Ovary (tissue), 9 donors: Measurements from ENCODE around the gene DIAPH3. TPM values are rescaled to one million over a fixed set of nuclear protein-coding genes. Genes with fewer than 3 reads are reported as not detected.

Experiments used
- DNase-seq, 5 donors: peaks; one replicate each; pipeline ENCODE4 v3.0.0-alpha.2; 2019 to 2020
- H3K27ac ChIP-seq, 2 donors: fragments of 200-600 bp; one replicate each; pipeline versions ENCODE4 v1.5.1 to v1.8.0; 2019 to 2022
- H3K27me3 ChIP-seq: fragments of 200-600 bp; one replicate; pipeline ENCODE4 v1.8.0; 2022
- H3K36me3 ChIP-seq: fragments of 200-600 bp; sonication (generic); one replicate; pipeline ENCODE4 v1.5.1; 2019
- H3K4me1 ChIP-seq: one replicate; pipeline ENCODE4 v1.8.1; 2013; ENCODE audit warnings: mild to moderate bottlenecking, moderate library complexity; ENCODE audit not compliant: insufficient read depth
- H3K4me3 ChIP-seq: fragments of 200-600 bp; sonication (generic); one replicate; pipeline ENCODE4 v1.5.1; 2017
- H3K9me3 ChIP-seq, 2 donors: fragments of 200-600 bp in 1 of 2; sonication (generic) in 1 of 2; one replicate each; pipeline versions ENCODE4 v1.5.1 to v1.8.1; 2013 to 2019; ENCODE audit warnings: mild to moderate bottlenecking in 1 of 2, moderate library complexity in 1 of 2
- CTCF ChIP-seq, 3 donors: fragments of 450-650 bp in 2 of 3; fragments of 200-600 bp in 1 of 3; IDR thresholded peaks; one replicate each; pipeline versions ENCODE4 v1.5.1 to v1.8.0; 2016 to 2022; ENCODE audit warnings: antibody characterized with exemption in 3 of 3, mild to moderate bottlenecking in 1 of 3
- EP300 ChIP-seq: sonication (generic); formaldehyde crosslinking; IDR thresholded peaks from one replicate; pipeline ENCODE4 v1.6.1; 2017; ENCODE audit warnings: antibody characterized with exemption
- POLR2A ChIP-seq: fragments of 450-650 bp; IDR thresholded peaks from one replicate; pipeline ENCODE4 v1.6.1; 2017; ENCODE audit warnings: antibody characterized with exemption, mild to moderate bottlenecking, moderate library complexity
- WGBS, 3 donors: extraction: QIAGEN DNeasy Blood & Tissue Kit in 1 of 3; methylation state at CpG; one replicate each; pipeline versions ENCODE4 v1.1.5 to v1.1.7; 2013 to 2017; 5-methylcytosine and 5-hydroxymethylcytosine counted together
- intact Hi-C, 4 donors: fragments of 100-400 bp; cut with DNase I; formaldehyde crosslinking; loops; one replicate each; pipeline versions ENCODE4 v1.11.0 to v1.15.1; 2022 to 2023
- polyA plus RNA-seq, 2 donors: library from polyadenylated mRNA; stranded (reverse); fragments of 200-250 nt in 1 of 2; fragments of 350-450 nt in 1 of 2; fragmentation: Illumina TruSeq in 1 of 2; extraction: RNeasy Lipid Tissue Mini Kit (QIAGEN cat#74804) in 1 of 2; gene quantifications; one replicate each; pipeline ENCODE4 v1.2.3, GENCODE V29; 2013 to 2014
- total RNA-seq, 7 donors: library from RNA; depleted of rRNA in 2 of 7; stranded (reverse); fragments of >200 nt in 2 of 7; fragmentation: NEBNext Ultra II Directional in 3 of 7; extraction: Animal tissue kit (Norgen Biotek cat#: 25700) in 3 of 7; gene quantifications; one replicate each; pipeline versions ENCODE4 v1.1.0 to v1.2.4, GENCODE V29; 2016 to 2023
- donor health status: DM: no; HTN: no; CAD: no; lungs with moderate emphysema.
- donor health status: DM: no; HTN: no; CAD: no.
- donor health status: Bipolar disorder and iron deficiency.
- donor health status: DM: yes; HTN: yes; CAD: no.
- donor health status: DM: no; HTN: no; CAD: no.
- donor health status: DM: yes; HTN: yes; CAD: no.

The DIAPH3 gene
- total and polyA plus RNA-seq, 9 donors, result 0.13 to 2.6 (median 0.40) TPM; not detected in 1

DNA sequence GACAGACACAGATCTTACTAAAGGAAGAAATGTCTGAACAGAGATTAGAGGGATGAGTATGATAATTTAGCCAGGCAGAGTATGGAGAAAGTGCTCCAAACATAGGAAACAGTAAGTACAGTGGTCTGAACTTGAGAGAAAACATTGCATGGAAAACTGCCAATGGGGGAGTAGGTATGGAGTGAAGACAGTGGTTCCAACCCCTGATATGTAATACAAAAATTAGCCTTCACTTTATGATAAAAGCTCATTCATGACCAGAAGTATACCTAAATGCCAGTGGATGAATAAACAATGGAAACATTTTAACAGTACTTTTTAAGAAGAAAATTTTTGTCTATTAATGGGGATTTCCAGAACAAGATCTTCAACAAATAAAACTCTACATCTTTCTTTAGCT lies 334.0 kb downstream of the DIAPH3 start:
- H3K27ac ChIP-seq, result no peak overlapping the region
- no peak for DNase-seq

GRCh38 chr13:59823486-59823885 lies 340.2 kb downstream of the DIAPH3 start:
- intact Hi-C loops, result no loop called here
- no peak overlapping the region for H3K27ac ChIP-seq
- H3K4me3 ChIP-seq, result no peak overlapping the region
- no peaks in the 10 kb centered on the region for H3K36me3 ChIP-seq
- DNase-seq, result no peak
- TF ChIP-seq CTCF (IDR thresholded peaks at IDR 0.05), result no peak
- no peak for TF ChIP-seq POLR2A
- no peak for TF ChIP-seq EP300
- 53 to 65% (median 63%) methylated on average over 1 of the region's 1 CpG for WGBS, 3 donors
- no peaks in the 10 kb centered on the region for H3K4me1 ChIP-seq
- no peaks in the 10 kb centered on the region for H3K9me3 ChIP-seq
- no peaks in the 10 kb centered on the region for H3K27me3 ChIP-seq

More for the DNA sequence above, 334.0 kb downstream of the DIAPH3 start:
- Histone ChIP-seq H3K9me3 (no peaks in the 10 kb centered on the region), H3K4me1 (no peaks in the 10 kb centered on the region), H3K36me3 (no peaks in the 10 kb centered on the region), H3K27me3 (no peaks in the 10 kb centered on the region), H3K4me3 (no peak overlapping the region)
- TF ChIP-seq EP300 (no peak), CTCF (IDR thresholded peaks at IDR 0.05) (no peak), POLR2A (no peak)
- intact Hi-C loops, result no loop called here

DNA sequence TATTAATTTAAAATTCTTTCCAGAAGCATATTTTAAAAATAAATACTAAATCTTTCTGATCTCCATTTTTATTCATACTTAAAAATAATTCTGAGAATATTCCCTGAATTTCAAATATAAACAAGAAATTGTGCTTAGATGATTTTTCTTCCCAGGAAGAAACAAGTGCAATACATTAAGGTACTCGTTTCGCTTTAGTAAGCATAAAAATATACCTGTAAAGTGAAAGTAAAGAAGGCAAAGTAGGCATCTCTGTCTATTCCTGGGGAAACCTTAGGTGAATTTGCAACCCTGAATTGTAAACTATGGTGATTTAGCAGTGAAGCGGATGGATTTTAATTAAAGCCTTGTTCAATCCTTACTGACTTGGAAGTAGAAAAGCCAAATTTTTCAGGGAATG lies 354.2 kb downstream of the DIAPH3 start:
- Histone ChIP-seq H3K27me3 (no peaks in the 10 kb centered on the region), H3K27ac (no peak overlapping the region), H3K4me1 (no peaks in the 10 kb centered on the region), H3K36me3 (no peaks in the 10 kb centered on the region), H3K9me3 (no peaks in the 10 kb centered on the region), H3K4me3 (no peak overlapping the region)
- intact Hi-C loops, result no loop called here
- whole genome bisulfite sequencing, 3 donors, result 92 to 97% (median 93%) methylated on average over 3 of the region's 3 CpGs
- TF ChIP-seq POLR2A, result no peak
- TF ChIP-seq CTCF (IDR thresholded peaks at IDR 0.05), result no peak
- no peak for TF ChIP-seq EP300
- no peak for DNase-seq

DNA sequence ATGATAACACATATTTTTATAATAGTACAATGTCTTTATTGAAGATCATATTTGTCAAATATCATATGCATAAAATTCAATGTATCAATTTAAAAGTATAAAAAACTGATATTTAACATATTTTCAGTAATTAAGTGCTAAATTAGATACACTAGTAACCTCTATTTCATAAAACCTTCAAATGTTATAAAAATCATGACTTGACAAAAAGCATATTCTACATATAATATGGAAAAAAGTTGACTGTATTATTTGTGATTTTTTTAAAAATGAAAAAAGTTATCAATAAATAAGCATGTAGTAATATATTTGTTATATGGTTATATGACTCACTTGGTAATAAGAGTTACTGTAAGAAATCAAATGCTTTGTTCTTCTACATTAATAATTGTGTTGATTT lies 356.9 kb downstream of the DIAPH3 start:
- no peak overlapping the region for H3K27ac ChIP-seq
- no peak for DNase-seq
- TF ChIP-seq CTCF (IDR thresholded peaks at IDR 0.05) (no peak), EP300 (no peak), POLR2A (no peak)
- intact Hi-C loops, result no loop called here
- no peaks in the 10 kb centered on the region for H3K9me3 ChIP-seq
- no peaks in the 10 kb centered on the region for H3K27me3 ChIP-seq
- no peak overlapping the region for H3K4me3 ChIP-seq
- no peaks in the 10 kb centered on the region for H3K4me1 ChIP-seq
- no peaks in the 10 kb centered on the region for H3K36me3 ChIP-seq
